ENCODE data around the gene GDPD4. TPM values are rescaled to one million over a fixed set of nuclear protein-coding genes. Genes with fewer than 3 reads are reported as not detected.

The GDPD4 gene
- total and polyA plus RNA-seq, 9 of the 15 experiments (the other 6 are each of a cell fraction or from before 2014, with no cell fraction given): 0.40 TPM; not detected in 8

- no peaks in the 10 kb centered on the region for H3K9me3 ChIP-seq (replicated peaks; ENCODE audit: control insufficient read depth, insufficient read depth, low read depth, low read length)
- ChIA-PET POLR2A (interaction anchor here (0.6 kb wide), 1 partner anchor 1267 kb away, joined by 3 read pairs; no protein-coding TSS in a partner anchor), CTCF (ENCODE audit: low intra/inter-chr PET ratio) (no interaction called here)
- FAIRE-seq: no peak
- no peak for ATAC-seq
- no peaks in the 10 kb centered on the region; a peak in 1 of 5 replicates for H3K4me1 ChIP-seq (replicated peaks in 1 of 2; ENCODE audit: control insufficient read depth in 2 of 2, insufficient read depth in 2 of 2, low read length in 2 of 2)
- 1% methylated on average over 3 of the region's 3 CpGs for WGBS (ENCODE audit: insufficient coverage, low coverage, missing lambda C conversion rate)
- no peak overlapping the region for H3K4me2 ChIP-seq (ENCODE audit: insufficient read depth, low read length)
- H3K27ac ChIP-seq (ENCODE audit: extremely low read depth, low read depth, low read length): no peak overlapping the region
- no peaks in the 10 kb centered on the region for H4K20me1 ChIP-seq (replicated peaks; ENCODE audit: control insufficient read depth, insufficient read depth, low read length)
- TF ChIP-seq HDAC8 (tag; IDR thresholded peaks at IDR 0.05): no peak
- no peak for TF ChIP-seq ZBTB43 (CRISPR knock-in tag; IDR thresholded peaks at IDR 0.05)
- no peak for TF ChIP-seq NBN (IDR thresholded peaks at IDR 0.05; ENCODE audit: low read depth)
- no peak for TF ChIP-seq MECOM (CRISPR knock-in tag; IDR thresholded peaks at IDR 0.05)
- TF ChIP-seq ZBTB12 (CRISPR knock-in tag; IDR thresholded peaks at IDR 0.05): no peak
- no peak for TF ChIP-seq BCL6 (CRISPR knock-in tag; IDR thresholded peaks at IDR 0.05)
- no peaks in the 10 kb centered on the region for H3K9me1 ChIP-seq (ENCODE audit: control insufficient read depth, insufficient read depth, low read length)
- no peak overlapping the region for H2AFZ ChIP-seq (ENCODE audit: low read depth, low read length)
- no peaks in the 10 kb centered on the region for H3K36me3 ChIP-seq (ENCODE audit: control insufficient read depth, insufficient read depth, low read length)
- no TSS peak for BruUV-seq (replicated peaks)
- intact Hi-C loops (cut with micrococcal nuclease): no loop called here
- no peak for DNase-seq (ENCODE audit: extremely low read depth in 1 of 4, low spot score in 3 of 4)
- no peaks in the 10 kb centered on the region for H3K79me2 ChIP-seq (ENCODE audit: control insufficient read depth, insufficient read depth, low read length)
- no peak overlapping the region for H3K4me3 ChIP-seq
- peaks cover 0 to 4% of the 10 kb centered on the region in 2 experiments; a peak in 1 of 5 replicates for H3K27me3 ChIP-seq (ENCODE audit: control insufficient read depth in 2 of 2, insufficient read depth in 2 of 2, low read length in 2 of 2)
- H3K9ac ChIP-seq (ENCODE audit: insufficient read depth in 1 of 2, low read depth in 2 of 2, low read length in 2 of 2): no peak overlapping the region
- in situ Hi-C loops (cut with MboI): no loop called here
Measured at GRCh38 chr11:77283101-77283500, 18.4 kb downstream of the GDPD4 start.
